Measurements from ENCODE around the gene MAPKAP1.

GRCh38 chr9:125425901-125426515 is 281.0 kb downstream of the MAPKAP1 start:
- no peak for TF ChIP-seq POLR2A (IDR thresholded peaks at IDR 0.05; ENCODE audit: low read length)
- TF ChIP-seq GATA1 (IDR thresholded peaks at IDR 0.05; ENCODE audit: low read depth, low read length), result no peak
